ENCODE data around the gene NEUROD2. TPM values are rescaled to one million over a fixed set of nuclear protein-coding genes. Genes with fewer than 3 reads are reported as not detected.

NEUROD2 gene
- total and polyA plus RNA-seq, 10 of the 15 experiments (the other 5 are each of a cell fraction or from before 2014, with no cell fraction given): not detected

DNA sequence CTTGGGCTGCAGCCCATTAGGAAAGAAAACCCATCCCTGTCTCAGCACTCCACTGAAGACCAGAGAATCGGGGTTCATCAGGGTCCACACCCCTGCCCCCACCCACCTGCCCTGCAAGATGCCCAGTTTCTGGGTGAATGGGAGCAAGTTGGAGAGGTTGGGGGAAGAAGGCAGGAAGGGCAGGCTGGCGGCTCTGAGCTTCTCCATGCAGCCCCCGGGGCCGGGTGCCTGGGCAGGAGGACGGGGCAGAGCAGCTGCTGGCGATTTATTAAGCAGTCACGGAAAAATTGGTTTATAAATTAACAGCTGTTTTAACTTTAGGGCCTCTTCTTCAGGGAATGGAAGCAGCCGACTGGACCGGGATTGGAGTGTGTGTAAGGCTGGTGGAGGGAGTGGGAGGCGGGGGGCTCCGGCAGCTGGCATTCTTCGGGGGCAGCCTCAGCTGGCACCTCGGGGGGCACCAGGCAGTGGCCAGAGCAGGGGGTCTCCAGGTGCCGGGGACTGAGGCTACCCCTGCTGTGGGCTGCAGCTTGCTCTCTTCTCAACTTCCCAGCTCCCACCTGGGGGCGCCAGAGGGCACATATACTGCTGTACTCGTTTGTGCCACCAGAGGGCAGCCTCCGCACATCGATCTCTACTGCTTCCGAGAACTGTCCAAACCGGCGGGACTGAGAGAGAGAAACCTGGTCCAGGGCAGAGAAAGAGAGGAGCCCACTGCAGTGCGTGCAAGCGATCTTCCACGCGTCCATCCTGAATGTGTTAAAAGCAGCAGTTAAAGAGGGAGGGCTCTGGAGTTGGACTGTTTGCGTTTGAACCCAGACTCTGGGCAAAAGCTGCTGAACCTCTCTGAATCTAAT lies 14.0 kb upstream of the NEUROD2 start (continued):
- TF ChIP-seq, protein P1, sequence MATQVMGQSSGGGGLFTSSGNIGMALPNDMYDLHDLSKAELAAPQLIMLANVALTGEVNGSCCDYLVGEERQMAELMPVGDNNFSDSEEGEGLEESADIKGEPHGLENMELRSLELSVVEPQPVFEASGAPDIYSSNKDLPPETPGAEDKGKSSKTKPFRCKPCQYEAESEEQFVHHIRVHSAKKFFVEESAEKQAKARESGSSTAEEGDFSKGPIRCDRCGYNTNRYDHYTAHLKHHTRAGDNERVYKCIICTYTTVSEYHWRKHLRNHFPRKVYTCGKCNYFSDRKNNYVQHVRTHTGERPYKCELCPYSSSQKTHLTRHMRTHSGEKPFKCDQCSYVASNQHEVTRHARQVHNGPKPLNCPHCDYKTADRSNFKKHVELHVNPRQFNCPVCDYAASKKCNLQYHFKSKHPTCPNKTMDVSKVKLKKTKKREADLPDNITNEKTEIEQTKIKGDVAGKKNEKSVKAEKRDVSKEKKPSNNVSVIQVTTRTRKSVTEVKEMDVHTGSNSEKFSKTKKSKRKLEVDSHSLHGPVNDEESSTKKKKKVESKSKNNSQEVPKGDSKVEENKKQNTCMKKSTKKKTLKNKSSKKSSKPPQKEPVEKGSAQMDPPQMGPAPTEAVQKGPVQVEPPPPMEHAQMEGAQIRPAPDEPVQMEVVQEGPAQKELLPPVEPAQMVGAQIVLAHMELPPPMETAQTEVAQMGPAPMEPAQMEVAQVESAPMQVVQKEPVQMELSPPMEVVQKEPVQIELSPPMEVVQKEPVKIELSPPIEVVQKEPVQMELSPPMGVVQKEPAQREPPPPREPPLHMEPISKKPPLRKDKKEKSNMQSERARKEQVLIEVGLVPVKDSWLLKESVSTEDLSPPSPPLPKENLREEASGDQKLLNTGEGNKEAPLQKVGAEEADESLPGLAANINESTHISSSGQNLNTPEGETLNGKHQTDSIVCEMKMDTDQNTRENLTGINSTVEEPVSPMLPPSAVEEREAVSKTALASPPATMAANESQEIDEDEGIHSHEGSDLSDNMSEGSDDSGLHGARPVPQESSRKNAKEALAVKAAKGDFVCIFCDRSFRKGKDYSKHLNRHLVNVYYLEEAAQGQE (IDR thresholded peaks at IDR 0.05; ENCODE audit: low read depth, low read length): peak; percentile 77
- TF ChIP-seq, protein P2, sequence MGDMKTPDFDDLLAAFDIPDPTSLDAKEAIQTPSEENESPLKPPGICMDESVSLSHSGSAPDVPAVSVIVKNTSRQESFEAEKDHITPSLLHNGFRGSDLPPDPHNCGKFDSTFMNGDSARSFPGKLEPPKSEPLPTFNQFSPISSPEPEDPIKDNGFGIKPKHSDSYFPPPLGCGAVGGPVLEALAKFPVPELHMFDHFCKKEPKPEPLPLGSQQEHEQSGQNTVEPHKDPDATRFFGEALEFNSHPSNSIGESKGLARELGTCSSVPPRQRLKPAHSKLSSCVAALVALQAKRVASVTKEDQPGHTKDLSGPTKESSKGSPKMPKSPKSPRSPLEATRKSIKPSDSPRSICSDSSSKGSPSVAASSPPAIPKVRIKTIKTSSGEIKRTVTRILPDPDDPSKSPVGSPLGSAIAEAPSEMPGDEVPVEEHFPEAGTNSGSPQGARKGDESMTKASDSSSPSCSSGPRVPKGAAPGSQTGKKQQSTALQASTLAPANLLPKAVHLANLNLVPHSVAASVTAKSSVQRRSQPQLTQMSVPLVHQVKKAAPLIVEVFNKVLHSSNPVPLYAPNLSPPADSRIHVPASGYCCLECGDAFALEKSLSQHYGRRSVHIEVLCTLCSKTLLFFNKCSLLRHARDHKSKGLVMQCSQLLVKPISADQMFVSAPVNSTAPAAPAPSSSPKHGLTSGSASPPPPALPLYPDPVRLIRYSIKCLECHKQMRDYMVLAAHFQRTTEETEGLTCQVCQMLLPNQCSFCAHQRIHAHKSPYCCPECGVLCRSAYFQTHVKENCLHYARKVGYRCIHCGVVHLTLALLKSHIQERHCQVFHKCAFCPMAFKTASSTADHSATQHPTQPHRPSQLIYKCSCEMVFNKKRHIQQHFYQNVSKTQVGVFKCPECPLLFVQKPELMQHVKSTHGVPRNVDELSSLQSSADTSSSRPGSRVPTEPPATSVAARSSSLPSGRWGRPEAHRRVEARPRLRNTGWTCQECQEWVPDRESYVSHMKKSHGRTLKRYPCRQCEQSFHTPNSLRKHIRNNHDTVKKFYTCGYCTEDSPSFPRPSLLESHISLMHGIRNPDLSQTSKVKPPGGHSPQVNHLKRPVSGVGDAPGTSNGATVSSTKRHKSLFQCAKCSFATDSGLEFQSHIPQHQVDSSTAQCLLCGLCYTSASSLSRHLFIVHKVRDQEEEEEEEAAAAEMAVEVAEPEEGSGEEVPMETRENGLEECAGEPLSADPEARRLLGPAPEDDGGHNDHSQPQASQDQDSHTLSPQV (IDR thresholded peaks at IDR 0.05): peak; percentile 94
- TF ChIP-seq BCL11A (IDR thresholded peaks at IDR 0.05; ENCODE audit: low read depth, low read length) (0 out of 2 replicates have a peak, but pooled peaks have one; percentile 4), ZNF24 (IDR thresholded peaks at IDR 0.05) (peak; percentile 66), IRF4 (IDR thresholded peaks at IDR 0.05; ENCODE audit: low read depth, low read length) (peak; percentile 77), STAT1 (conservative IDR thresholded peaks at IDR 0.05) (peak; percentile 78; the same call in 1 of the 2 replicates), WRNIP1 (IDR thresholded peaks at IDR 0.05; ENCODE audit: borderline replicate concordance, low read depth, low read length) (no peak), FOXM1 (IDR thresholded peaks at IDR 0.05; ENCODE audit: low read depth, low read length) (peak; percentile 66; the same call in 1 of the 2 replicates), NFIC (IDR thresholded peaks at IDR 0.05; ENCODE audit: low read depth, low read length) (no peak), RAD21 (IDR thresholded peaks at IDR 0.05; ENCODE audit: insufficient read depth, low read depth, low read length) (peak; percentile 95), RB1 (IDR thresholded peaks at IDR 0.05; ENCODE audit: borderline replicate concordance) (peak; percentile 90; the same call in 1 of the 2 replicates), SRF (IDR thresholded peaks at IDR 0.05; ENCODE audit: low read depth in 2 of 2, low read length in 2 of 2) (0 out of 4 replicates have a peak, but pooled peaks of 1 of the 2 experiments have one; percentile 20)
- TF ChIP-seq, protein P3, sequence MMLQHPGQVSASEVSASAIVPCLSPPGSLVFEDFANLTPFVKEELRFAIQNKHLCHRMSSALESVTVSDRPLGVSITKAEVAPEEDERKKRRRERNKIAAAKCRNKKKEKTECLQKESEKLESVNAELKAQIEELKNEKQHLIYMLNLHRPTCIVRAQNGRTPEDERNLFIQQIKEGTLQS (IDR thresholded peaks at IDR 0.05; ENCODE audit: borderline replicate concordance, extremely low read depth, low read depth, low read length): peak; percentile 70; the same call in 1 of the 2 replicates
- TF ChIP-seq, protein P4, sequence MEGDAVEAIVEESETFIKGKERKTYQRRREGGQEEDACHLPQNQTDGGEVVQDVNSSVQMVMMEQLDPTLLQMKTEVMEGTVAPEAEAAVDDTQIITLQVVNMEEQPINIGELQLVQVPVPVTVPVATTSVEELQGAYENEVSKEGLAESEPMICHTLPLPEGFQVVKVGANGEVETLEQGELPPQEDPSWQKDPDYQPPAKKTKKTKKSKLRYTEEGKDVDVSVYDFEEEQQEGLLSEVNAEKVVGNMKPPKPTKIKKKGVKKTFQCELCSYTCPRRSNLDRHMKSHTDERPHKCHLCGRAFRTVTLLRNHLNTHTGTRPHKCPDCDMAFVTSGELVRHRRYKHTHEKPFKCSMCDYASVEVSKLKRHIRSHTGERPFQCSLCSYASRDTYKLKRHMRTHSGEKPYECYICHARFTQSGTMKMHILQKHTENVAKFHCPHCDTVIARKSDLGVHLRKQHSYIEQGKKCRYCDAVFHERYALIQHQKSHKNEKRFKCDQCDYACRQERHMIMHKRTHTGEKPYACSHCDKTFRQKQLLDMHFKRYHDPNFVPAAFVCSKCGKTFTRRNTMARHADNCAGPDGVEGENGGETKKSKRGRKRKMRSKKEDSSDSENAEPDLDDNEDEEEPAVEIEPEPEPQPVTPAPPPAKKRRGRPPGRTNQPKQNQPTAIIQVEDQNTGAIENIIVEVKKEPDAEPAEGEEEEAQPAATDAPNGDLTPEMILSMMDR (IDR thresholded peaks at IDR 0.05 in 2 of 3, conservative IDR thresholded peaks at IDR 0.05 in 1 of 3; ENCODE audit: control insufficient read depth in 2 of 3, extremely low read depth in 1 of 3, insufficient read depth in 1 of 3, low read depth in 3 of 3, low read length in 3 of 3): peak; percentile 100; a peak in 5 of 6 replicates
- TF ChIP-seq, protein P5, sequence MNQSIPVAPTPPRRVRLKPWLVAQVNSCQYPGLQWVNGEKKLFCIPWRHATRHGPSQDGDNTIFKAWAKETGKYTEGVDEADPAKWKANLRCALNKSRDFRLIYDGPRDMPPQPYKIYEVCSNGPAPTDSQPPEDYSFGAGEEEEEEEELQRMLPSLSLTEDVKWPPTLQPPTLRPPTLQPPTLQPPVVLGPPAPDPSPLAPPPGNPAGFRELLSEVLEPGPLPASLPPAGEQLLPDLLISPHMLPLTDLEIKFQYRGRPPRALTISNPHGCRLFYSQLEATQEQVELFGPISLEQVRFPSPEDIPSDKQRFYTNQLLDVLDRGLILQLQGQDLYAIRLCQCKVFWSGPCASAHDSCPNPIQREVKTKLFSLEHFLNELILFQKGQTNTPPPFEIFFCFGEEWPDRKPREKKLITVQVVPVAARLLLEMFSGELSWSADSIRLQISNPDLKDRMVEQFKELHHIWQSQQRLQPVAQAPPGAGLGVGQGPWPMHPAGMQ (IDR thresholded peaks at IDR 0.05; ENCODE audit: borderline replicate concordance): no peak

Data from GM12878 (cell line).